Panc1 (cell line): ENCODE results near the gene INPP5A. TPM values are rescaled to one million over a fixed set of nuclear protein-coding genes. Genes with fewer than 3 reads are reported as not detected.

Experiments
- ATAC-seq: fragments of 200-7000 bp; cut with Tn5 transposase; 2 replicates; pipeline ENCODE4 v1.9.1; 2020; ENCODE audit warnings: mild to moderate bottlenecking, moderate library complexity
- BruUV-seq: library from RNA; stranded (reverse); fragments of 400-500 nt; replicated peaks from 2 replicates; lab custom pipeline; 2021; lab: Mats Ljungman, UMichigan
- CTCF ChIA-PET: fragments of 300-600 bp; sonication (Branson Sonifier 250); formaldehyde crosslinking; loops from one replicate; lab custom pipeline; 2022; ENCODE audit warnings: antibody characterized with exemption; lab: Charles Lee
- POLR2A ChIA-PET: fragments of 300-600 bp; sonication (Branson Sonifier 250); formaldehyde crosslinking; loops from one replicate; lab custom pipeline; 2022; ENCODE audit warnings: antibody characterized with exemption; lab: Charles Lee
- DNase-seq: peaks from one replicate; pipeline ENCODE4 v3.0.0-alpha.2; 2010; ENCODE audit warnings: low read depth, low spot score
- H3K27ac ChIP-seq: 2 replicates; pipeline ENCODE4 v1.5.1; 2011; ENCODE audit warnings: mild to moderate bottlenecking, low read length, inconsistent platforms
- H3K27me3 ChIP-seq: fragments of 200-500 bp; sonication (Bioruptor generic); 2 replicates; pipeline ENCODE4 v1.6.0; 2014; ENCODE audit warnings: low read length, inconsistent platforms; ENCODE audit not compliant: control insufficient read depth, insufficient read depth
- H3K36me3 ChIP-seq: fragments of 200-500 bp; sonication (Bioruptor generic); 2 replicates; pipeline ENCODE4 v1.5.1; 2014; ENCODE audit warnings: inconsistent platforms, mild to moderate bottlenecking, low read length, moderate library complexity; ENCODE audit not compliant: control insufficient read depth, insufficient read depth
- H3K4me1 ChIP-seq: 2 replicates; pipeline ENCODE4 v1.5.1; 2011; ENCODE audit warnings: inconsistent platforms, mild to moderate bottlenecking, low read length, moderate library complexity; ENCODE audit not compliant: control insufficient read depth, insufficient read depth
- H3K4me3 ChIP-seq, 2 experiments: 2 replicates each; pipeline ENCODE4 v1.5.1; 2011 to 2012; ENCODE audit warnings: low read depth in 2 of 2, low read length in 2 of 2, mild to moderate bottlenecking in 2 of 2, inconsistent platforms in 1 of 2, moderate library complexity in 1 of 2
- H3K9me3 ChIP-seq: fragments of 200-500 bp; sonication (Bioruptor generic); 2 replicates; pipeline ENCODE4 v1.5.1; 2014; ENCODE audit warnings: low read depth, mild to moderate bottlenecking, inconsistent platforms, low read length, moderate library complexity; ENCODE audit not compliant: control insufficient read depth, insufficient read depth
- CTCF ChIP-seq: fragments of 450-650 bp; IDR thresholded peaks from 2 replicates; pipeline ENCODE4 v1.5.1; 2017; ENCODE audit warnings: mild to moderate bottlenecking
- POLR2AphosphoS5 ChIP-seq: IDR thresholded peaks from 2 replicates; pipeline ENCODE4 v1.6.1; 2012; ENCODE audit warnings: mild to moderate bottlenecking, low read depth, low read length, moderate library complexity
- REST ChIP-seq, 2 experiments: IDR thresholded peaks; 2 replicates each; pipeline ENCODE4 v1.6.1; 2011 to 2012; ENCODE audit warnings: low read depth in 2 of 2, control low read depth in 1 of 2, low read length in 1 of 2, mild to moderate bottlenecking in 1 of 2, moderate library complexity in 1 of 2; ENCODE audit not compliant: insufficient read depth in 1 of 2
- SIN3A ChIP-seq: IDR thresholded peaks from 2 replicates; pipeline ENCODE4 v1.6.1; 2012; ENCODE audit warnings: low read depth, mild to moderate bottlenecking, low read length, moderate library complexity, borderline replicate concordance; ENCODE audit not compliant: insufficient read depth
- TCF7L2 ChIP-seq: IDR thresholded peaks from 2 replicates; pipeline ENCODE4 v1.6.1; 2011; ENCODE audit warnings: mild to moderate bottlenecking, low read depth, low read length, inconsistent platforms
- in situ Hi-C: cut with HindIII; loops from 2 replicates; pipeline ENCODE4 v1.10.0; 2016; ENCODE audit warnings: low sequenced_read_pairs, low pct_unique_long_range_greater_than_20kb
- intact Hi-C: fragments of 100-400 bp; cut with micrococcal nuclease; formaldehyde crosslinking; loops from one replicate; pipeline ENCODE4 v1.10.0; 2022; ENCODE audit not compliant: unreplicated experiment
- total RNA-seq: library from RNA; stranded (reverse); gene quantifications from one replicate; pipeline ENCODE4 v1.2.1, GENCODE V29; 2021; ENCODE audit not compliant: unreplicated experiment

Gene INPP5A
- total RNA-seq, 1 experiment from 2014 or later = 60.0 TPM

- in situ Hi-C loops (no loop called here), intact Hi-C loops (no loop called here)
- no peaks in the 10 kb centered on the region for H3K36me3 ChIP-seq
- no peaks in the 10 kb centered on the region for H3K4me1 ChIP-seq
- H3K27ac ChIP-seq = no peak overlapping the region
- POLR2A ChIA-PET = no interaction called here
- H3K9me3 ChIP-seq = peaks cover 5% of the 10 kb centered on the region; the same call in 1 of the 2 replicates
- no TSS peak for BruUV-seq
- TF ChIP-seq CTCF (no peak), TCF7L2 (no peak), REST (IDR thresholded peaks at IDR 0.05; ENCODE audit: insufficient read depth in 1 of 2, low read depth in 2 of 2, low read length in 1 of 2) (no peak), SIN3A (no peak), POLR2AphosphoS5 (no peak)
- CTCF ChIA-PET = no interaction called here
- H3K4me3 ChIP-seq = no peak overlapping the region
- DNase-seq = no peak
- no peak for ATAC-seq
- no peaks in the 10 kb centered on the region for H3K27me3 ChIP-seq
Measured at GRCh38 chr10:132616170-132616995, 78.8 kb downstream of the INPP5A start.

- BruUV-seq = no TSS peak
- no peaks in the 10 kb centered on the region for H3K27me3 ChIP-seq
- ATAC-seq (no peak), DNase-seq (no peak)
- CTCF ChIA-PET = no interaction called here
- no peak overlapping the region for H3K27ac ChIP-seq
- H3K9me3 ChIP-seq = peaks cover 5% of the 10 kb centered on the region; the same call in 1 of the 2 replicates
- H3K4me3 ChIP-seq = no peak overlapping the region
- H3K4me1 ChIP-seq = no peaks in the 10 kb centered on the region
- POLR2A ChIA-PET = no interaction called here
- no peaks in the 10 kb centered on the region for H3K36me3 ChIP-seq
- TF ChIP-seq POLR2AphosphoS5 = no peak
- no peak for TF ChIP-seq SIN3A
- no peak for TF ChIP-seq CTCF
- no peak for TF ChIP-seq REST (IDR thresholded peaks at IDR 0.05; ENCODE audit: insufficient read depth in 1 of 2, low read depth in 2 of 2, low read length in 1 of 2)
- TF ChIP-seq TCF7L2 = no peak
- in situ Hi-C loops = no loop called here
- intact Hi-C loops = no loop called here
Measured at GRCh38 chr10:132616996-132617736, 79.6 kb downstream of the INPP5A start.
